GM13977 (cell line): ENCODE results near the gene NAT9.

Experiments used
- DNase-seq: peaks from one replicate; pipeline ENCODE4 v3.0.0; 2012; ENCODE audit warnings: low spot score
- in situ Hi-C: fragments of 300-500 bp; cut with MboI; formaldehyde crosslinking; loops from one replicate; pipeline ENCODE4 v1.12.0; 2022; ENCODE audit warnings: low sequenced_read_pairs, low pct_unique_long_range_greater_than_20kb, mixed read lengths, inconsistent platforms; ENCODE audit not compliant: unreplicated experiment
- TF ChIP-seq, protein P1 (sequence below): IDR thresholded peaks from 2 replicates; pipeline ENCODE4 v1.5.1; 2012; ENCODE audit warnings: mild to moderate bottlenecking, control low read depth; ENCODE audit not compliant: insufficient read depth; ENCODE audit errors: extremely low read depth, missing control alignments

The NAT9 gene

DNA sequence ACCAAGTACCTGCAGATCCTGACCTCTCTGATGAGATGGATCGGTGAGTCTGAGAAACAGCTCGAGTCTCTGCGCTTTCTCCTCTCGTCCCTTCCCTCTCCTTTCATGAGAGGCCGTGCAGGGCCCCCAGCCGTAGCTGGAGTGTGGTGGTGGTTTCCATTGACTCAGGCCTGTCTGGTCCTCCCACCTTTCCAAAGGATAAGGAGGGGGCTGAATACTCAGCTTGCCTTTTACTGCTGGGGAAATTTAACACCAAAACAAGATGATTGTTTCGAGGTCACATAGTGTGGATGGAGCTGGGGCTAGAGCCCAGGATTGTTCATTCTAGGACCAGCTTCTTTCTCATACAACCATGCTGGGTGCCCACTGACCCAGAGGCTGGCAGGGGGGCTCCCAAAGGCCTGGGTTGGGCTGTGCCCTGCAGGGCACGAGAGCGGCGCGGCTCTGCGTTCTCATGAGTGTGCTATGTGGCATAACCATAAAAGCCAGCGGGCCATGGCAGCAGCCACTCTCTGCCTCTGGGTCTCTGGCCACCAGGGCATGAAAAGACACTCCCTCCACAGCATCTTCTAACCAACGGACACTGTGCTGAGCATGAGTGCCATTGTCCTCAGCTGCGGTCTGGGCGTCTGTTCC is 43.8 kb upstream of the NAT9 start:
- in situ Hi-C loops: no loop called here
- TF ChIP-seq, protein P1, sequence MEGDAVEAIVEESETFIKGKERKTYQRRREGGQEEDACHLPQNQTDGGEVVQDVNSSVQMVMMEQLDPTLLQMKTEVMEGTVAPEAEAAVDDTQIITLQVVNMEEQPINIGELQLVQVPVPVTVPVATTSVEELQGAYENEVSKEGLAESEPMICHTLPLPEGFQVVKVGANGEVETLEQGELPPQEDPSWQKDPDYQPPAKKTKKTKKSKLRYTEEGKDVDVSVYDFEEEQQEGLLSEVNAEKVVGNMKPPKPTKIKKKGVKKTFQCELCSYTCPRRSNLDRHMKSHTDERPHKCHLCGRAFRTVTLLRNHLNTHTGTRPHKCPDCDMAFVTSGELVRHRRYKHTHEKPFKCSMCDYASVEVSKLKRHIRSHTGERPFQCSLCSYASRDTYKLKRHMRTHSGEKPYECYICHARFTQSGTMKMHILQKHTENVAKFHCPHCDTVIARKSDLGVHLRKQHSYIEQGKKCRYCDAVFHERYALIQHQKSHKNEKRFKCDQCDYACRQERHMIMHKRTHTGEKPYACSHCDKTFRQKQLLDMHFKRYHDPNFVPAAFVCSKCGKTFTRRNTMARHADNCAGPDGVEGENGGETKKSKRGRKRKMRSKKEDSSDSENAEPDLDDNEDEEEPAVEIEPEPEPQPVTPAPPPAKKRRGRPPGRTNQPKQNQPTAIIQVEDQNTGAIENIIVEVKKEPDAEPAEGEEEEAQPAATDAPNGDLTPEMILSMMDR: no peak
- DNase-seq: no peak

- in situ Hi-C loops: no loop called here
These were observed 42.3 kb upstream of the NAT9 start for GRCh38 chr17:74818291-74818938.

DNA sequence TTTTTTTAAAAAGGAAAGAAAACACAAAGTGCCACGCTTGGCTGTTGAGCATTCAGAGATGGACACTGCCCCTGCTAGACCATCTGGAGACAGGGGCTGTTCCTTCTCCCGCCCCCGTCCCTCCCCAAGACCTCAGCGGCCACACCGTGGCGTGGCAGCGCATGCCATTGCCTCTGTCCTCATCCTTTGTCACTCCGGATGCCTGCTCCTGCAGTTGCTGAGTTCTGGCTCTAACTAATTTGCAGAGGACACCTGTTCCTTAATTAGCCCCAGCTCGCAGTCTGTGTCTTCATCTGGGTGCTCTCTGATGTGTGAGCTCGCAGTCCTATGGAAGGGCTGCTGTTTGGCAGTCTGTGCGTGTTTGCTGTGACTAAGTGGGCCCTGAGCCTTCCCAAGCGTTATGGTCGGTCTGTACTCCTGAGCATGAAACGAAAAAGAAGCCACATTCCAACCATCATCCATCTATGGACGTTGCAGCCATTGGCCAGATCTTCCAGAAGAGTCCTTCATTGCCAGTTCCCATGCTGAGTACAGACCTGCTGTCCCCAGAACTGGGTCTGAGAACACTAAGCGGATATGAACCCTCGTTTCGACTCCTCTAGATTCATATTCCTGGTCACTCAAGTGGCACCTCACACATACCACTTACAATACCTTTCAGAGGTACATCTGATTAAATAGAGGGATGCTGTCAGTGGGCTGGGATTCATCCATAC is 40.9 kb upstream of the NAT9 start:
- DNase-seq: no peak
- in situ Hi-C loops: no loop called here
- TF ChIP-seq, protein P1: no peak

More at GRCh38 chr17:74818291-74818938, 42.3 kb upstream of the NAT9 start:
- DNase-seq: no peak
- TF ChIP-seq, protein P1: no peak

DNA sequence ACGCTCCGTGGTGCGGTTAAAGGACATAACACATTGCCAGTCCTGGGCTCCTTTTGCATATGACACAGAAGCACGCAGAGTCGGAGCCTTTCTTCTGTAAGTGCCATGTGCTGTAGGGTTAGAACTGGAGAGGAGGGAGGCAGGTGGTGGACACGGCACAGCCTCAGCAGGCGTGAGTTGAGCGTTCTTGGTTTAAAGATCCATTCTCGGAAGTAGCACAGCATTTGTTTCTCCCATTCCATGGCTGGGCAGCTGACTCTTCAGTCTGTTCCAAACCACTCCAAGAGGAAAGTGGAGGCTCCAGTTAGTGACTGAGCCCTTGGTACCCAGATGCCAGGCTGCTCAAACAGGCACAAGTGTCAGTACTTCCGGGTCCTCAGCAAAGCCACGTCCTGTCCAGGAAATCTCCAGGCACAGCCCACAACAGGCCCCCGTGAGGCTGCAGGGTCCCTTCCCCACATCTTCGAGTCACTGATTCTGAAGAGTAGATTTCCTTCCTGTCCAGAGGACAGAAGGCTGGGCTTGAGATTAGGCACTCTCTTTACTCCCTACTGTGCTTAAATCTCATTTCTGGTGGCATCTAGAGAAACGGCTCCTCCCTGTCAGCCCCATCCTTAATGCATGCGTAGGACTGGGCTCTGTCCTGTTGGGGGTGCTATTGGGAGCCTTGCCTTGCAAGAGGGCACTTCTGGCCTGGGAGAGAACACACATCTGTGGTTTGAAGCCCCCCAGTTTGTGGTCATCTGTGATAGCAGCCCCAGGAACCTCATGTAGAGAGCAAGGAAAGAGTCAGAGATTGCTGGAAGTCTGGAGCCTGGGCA is 39.6 kb upstream of the NAT9 start:
- in situ Hi-C loops: no loop called here
- DNase-seq: no peak
- TF ChIP-seq, protein P1: peak; percentile 29

GRCh38 chr17:74815067-74815466 is 38.9 kb upstream of the NAT9 start:
- TF ChIP-seq, protein P1: no peak
- DNase-seq: no peak
- in situ Hi-C loops: no loop called here

GRCh38 chr17:74814453-74814852 is 38.3 kb upstream of the NAT9 start:
- DNase-seq: no peak
- TF ChIP-seq, protein P1: no peak
- in situ Hi-C loops: no loop called here
